Measurements from ENCODE around the gene NUB1.

Gene NUB1

GRCh38 chr7:151379193-151379520 is 37.5 kb downstream of the NUB1 start:
- TF ChIP-seq, protein P1, sequence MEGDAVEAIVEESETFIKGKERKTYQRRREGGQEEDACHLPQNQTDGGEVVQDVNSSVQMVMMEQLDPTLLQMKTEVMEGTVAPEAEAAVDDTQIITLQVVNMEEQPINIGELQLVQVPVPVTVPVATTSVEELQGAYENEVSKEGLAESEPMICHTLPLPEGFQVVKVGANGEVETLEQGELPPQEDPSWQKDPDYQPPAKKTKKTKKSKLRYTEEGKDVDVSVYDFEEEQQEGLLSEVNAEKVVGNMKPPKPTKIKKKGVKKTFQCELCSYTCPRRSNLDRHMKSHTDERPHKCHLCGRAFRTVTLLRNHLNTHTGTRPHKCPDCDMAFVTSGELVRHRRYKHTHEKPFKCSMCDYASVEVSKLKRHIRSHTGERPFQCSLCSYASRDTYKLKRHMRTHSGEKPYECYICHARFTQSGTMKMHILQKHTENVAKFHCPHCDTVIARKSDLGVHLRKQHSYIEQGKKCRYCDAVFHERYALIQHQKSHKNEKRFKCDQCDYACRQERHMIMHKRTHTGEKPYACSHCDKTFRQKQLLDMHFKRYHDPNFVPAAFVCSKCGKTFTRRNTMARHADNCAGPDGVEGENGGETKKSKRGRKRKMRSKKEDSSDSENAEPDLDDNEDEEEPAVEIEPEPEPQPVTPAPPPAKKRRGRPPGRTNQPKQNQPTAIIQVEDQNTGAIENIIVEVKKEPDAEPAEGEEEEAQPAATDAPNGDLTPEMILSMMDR (IDR thresholded peaks at IDR 0.05), result no peak

GRCh38 chr7:151379534-151380198 is 38.1 kb downstream of the NUB1 start:
- TF ChIP-seq, protein P1 (IDR thresholded peaks at IDR 0.05), result no peak

- TF ChIP-seq, protein P1 (IDR thresholded peaks at IDR 0.05), result no peak
Measured at GRCh38 chr7:151380199-151381097, 38.8 kb downstream of the NUB1 start.

GRCh38 chr7:151381098-151381347 is 39.4 kb downstream of the NUB1 start:
- TF ChIP-seq, protein P1 (IDR thresholded peaks at IDR 0.05), result no peak

DNA sequence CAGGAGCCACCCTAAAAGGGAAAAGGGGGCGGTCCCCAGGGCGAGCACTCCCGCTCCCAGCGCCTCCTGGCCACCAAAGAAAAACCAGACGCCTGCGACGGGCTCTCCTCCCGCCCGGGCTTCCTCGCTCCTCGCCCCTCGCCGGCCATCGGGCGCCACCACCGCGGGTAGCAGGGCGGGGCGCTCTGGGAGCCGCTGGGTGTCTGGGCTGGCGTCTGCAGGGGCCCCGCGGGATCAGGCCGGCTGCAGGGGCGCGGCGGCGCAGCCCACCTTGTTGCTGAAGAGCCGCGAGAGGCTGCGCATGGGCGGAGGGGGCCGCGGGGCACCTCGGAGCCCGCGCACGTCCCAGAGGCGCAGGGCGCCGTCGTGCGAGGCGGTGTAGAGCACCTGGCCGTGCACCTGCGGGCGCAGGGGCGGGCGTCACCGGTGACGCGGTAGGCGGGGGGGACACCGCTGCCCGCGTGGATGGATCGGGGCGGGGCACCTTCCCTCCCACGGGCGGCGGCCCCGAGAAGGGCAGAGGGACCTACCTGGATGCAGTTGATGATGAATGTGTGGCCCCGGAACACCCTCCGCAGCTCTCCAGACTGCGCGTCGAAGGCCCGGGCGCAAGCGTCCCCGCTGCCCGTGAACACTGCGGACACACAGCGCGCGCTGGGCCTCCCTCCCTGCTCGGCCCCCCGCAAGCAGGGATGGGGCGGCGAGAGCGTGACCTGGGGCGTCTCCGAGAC is 39.9 kb downstream of the NUB1 start:
- TF ChIP-seq, protein P1 (IDR thresholded peaks at IDR 0.05), result no peak

GRCh38 chr7:151382079-151382885 is 40.7 kb downstream of the NUB1 start:
- TF ChIP-seq, protein P1 (IDR thresholded peaks at IDR 0.05), result no peak
